ENCODE data around the gene AZU1. TPM values are rescaled to one million over a fixed set of nuclear protein-coding genes. Genes with fewer than 3 reads are reported as not detected.

AZU1 gene
- total RNA-seq: 0.30 and 0.68 TPM in 2 replicates
- long read RNA-seq: 0 reads

- H3K9me3 Mint-ChIP-seq: no peaks in the 10 kb centered on the region
- no peaks in the 10 kb centered on the region for H3K36me3 Mint-ChIP-seq (ENCODE audit: low read depth)
- H3K27ac Mint-ChIP-seq (ENCODE audit: unreplicated experiment): no peak within 1 kb of the TSS
- no peak within 1 kb of the TSS for H3K4me3 Mint-ChIP-seq
- TF ChIP-seq CTCF (conservative IDR thresholded peaks at IDR 0.05): no peak
- no peak for DNase-seq (ENCODE audit: low read depth, low spot score)
- no peaks in the 10 kb centered on the region for H3K4me1 Mint-ChIP-seq
- H3K27me3 Mint-ChIP-seq (ENCODE audit: low read depth): no peaks in the 10 kb centered on the region
Observed at GRCh38 chr19:827710-828321, at the start of gene AZU1. Gene AZU1 (plus strand): TSS chr19:827837. CDS start chr19:827847, 10 bp downstream.

DNA sequence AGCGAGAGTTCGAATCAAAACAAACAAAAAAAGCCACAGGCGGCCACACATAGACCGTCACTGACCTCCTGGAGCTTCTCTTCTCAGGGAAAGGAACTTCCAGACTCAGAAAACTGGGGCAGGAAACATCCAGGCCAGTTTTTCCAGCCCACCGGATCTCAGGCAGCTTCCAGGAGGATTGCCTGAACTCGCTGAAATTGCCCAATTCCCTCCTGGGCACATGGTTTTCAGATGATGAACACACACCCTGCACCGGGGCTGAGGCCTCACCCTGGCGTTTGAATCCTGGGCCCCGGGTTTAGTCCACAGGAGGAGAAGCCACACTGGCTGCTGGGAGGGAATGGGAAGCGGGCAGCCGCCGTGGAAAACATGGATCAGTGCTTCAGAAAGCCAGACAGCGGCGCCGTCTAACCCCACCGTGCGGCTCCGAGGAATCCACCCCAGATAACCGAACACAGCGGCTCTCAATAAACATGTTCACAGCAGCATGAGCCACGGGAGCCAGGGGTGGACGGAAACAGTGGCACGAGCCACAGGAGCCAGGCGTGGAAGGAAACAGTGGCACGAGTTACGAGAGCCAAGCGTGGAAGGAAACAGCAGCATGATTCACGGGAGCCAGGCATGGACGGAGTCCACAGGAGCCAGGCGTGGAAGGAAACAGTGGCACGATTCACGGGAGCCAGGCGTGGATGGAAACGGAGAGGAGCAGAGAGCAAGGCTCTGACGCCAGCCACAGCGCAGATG is 48.6 kb upstream of the AZU1 start:
- Mint-ChIP-seq H3K36me3 (ENCODE audit: low read depth) (no peaks in the 10 kb centered on the region), H3K27me3 (ENCODE audit: low read depth) (peaks cover 10% of the 10 kb centered on the region), H3K27ac (ENCODE audit: unreplicated experiment) (no peak overlapping the region), H3K9me3 (no peaks in the 10 kb centered on the region), H3K4me1 (peaks cover 3% of the 10 kb centered on the region), H3K4me3 (no peak overlapping the region)
- no peak for TF ChIP-seq CTCF (conservative IDR thresholded peaks at IDR 0.05)
- DNase-seq (ENCODE audit: low read depth, low spot score): no peak

DNA sequence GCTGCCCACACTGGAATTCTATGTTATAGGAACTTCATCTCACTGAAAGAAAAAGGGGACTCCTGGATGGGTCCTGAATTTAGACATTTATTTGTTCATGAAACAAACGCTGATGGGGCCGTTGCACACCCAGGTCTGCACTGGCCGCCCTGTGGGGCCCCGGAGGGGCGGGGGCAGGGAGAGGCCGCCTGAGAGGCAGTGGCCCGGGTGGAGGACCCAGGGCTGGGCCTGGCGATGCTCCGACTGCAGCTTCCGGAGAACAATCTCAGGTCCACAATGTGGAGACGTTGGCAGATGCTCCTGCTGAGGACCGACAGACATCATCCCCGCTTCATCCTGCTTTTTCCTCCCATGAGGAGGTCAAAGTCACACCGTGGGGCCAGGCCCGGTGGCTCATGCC is 46.7 kb upstream of the AZU1 start:
- no peak for TF ChIP-seq CTCF (conservative IDR thresholded peaks at IDR 0.05)

GRCh38 chr19:781800-782184 is 45.8 kb upstream of the AZU1 start:
- Mint-ChIP-seq H3K9me3 (no peaks in the 10 kb centered on the region), H3K27ac (ENCODE audit: unreplicated experiment) (no peak overlapping the region), H3K4me3 (no peak overlapping the region)

More for the DNA sequence above, 46.7 kb upstream of the AZU1 start:
- H3K9me3 Mint-ChIP-seq: no peaks in the 10 kb centered on the region
- no peak overlapping the region for H3K4me3 Mint-ChIP-seq
- peaks cover 3% of the 10 kb centered on the region for H3K4me1 Mint-ChIP-seq
- no peak for DNase-seq (ENCODE audit: low read depth, low spot score)
- no peak overlapping the region for H3K27ac Mint-ChIP-seq (ENCODE audit: unreplicated experiment)
- no peaks in the 10 kb centered on the region for H3K36me3 Mint-ChIP-seq (ENCODE audit: low read depth)
- peaks cover 10% of the 10 kb centered on the region for H3K27me3 Mint-ChIP-seq (ENCODE audit: low read depth)

More at GRCh38 chr19:781800-782184, 45.8 kb upstream of the AZU1 start:
- no peak for DNase-seq (ENCODE audit: low read depth, low spot score)
- H3K27me3 Mint-ChIP-seq (ENCODE audit: low read depth): peaks cover 10% of the 10 kb centered on the region
- H3K36me3 Mint-ChIP-seq (ENCODE audit: low read depth): no peaks in the 10 kb centered on the region
- H3K4me1 Mint-ChIP-seq: peaks cover 3% of the 10 kb centered on the region
- TF ChIP-seq CTCF (conservative IDR thresholded peaks at IDR 0.05): no peak

Measured in neural crest cell (in vitro differentiated cells).